HG03045 (cell line): Measurements from ENCODE around the gene ENHO.

ENCODE experiments used
- ATAC-seq: cut with Tn5 transposase; IDR thresholded peaks from one replicate; pipeline ENCODE4 v1.9.1; 2021; ENCODE audit warnings: mild to moderate bottlenecking, moderate library complexity; ENCODE audit not compliant: unreplicated experiment

The ENHO gene

GRCh38 chr9:34555936-34556525 is 33.2 kb upstream of the ENHO start:
- ATAC-seq = no peak

DNA sequence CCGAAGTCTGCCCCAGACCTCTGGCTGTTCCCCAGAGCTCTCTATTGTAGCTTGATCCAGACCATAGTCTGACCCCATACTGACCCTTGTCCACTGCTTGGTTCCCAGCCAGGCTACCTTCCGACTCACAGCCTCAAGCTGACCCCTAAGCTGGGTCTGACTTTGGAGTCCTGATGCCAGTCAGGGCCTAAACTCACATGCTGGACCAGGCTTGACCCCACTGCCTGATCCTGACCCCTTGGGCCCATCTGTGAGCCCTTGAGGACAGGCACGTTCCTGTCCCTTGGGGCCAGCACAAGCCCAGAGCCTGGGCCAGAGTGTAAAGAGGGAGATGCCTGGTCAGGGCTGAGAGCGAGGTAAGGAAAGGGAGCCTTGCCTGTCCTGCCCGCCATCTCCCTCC is 32.7 kb upstream of the ENHO start:
- ATAC-seq = no peak

DNA sequence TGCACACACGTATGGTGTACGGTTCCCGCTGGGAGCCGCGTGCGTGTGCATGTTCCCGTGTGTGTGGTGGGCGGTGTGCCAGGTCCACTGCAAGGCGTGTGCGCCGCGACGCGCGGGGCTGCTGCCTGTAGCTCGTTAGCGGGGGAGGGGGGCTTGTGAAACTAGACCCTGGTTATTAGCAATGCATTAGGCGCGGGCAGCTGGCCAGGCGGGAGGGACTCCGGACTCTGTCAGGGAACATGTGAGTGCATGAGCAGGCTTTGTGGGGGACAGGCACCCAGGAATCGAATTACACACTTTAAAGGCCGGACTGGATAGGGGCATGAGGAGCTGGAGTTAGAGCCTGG is 32.2 kb upstream of the ENHO start:
- ATAC-seq = no peak

DNA sequence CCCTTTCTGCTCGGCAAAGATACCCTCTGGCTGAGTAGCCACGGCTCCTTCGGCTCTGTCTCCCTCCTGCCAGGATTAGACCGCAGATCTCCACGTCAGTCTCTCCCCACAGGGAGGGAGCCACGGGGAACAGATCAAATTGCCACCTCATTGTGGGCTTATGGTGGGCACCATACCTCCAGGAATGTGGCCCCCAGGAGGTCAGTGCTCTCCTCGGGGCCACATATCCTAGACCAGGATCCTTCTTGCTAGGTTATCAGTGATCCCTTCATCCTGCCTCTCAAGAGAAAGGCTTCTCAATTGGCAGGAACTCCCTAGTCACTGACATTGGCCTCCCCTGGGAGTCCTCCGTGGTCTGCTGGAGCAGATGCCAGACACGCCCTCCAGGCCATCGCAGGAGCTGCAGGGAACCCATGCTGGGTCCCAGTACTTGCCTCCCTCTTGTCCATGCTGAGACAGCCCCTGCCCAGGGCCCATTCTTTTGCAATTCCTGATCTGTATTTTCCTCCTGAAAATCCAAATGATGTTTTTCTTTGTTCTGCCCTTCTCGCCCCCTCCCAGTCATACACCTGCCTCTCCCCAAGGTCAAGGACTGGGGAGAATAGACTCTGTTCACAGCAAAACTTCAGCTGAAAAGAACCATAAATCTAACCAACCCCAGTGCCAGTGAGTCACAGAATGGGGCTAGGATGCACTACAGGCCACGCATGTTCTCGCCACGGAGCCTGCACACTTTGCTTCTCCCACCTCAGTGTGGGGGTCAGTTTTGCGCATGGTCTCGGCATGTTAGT is 31.6 kb upstream of the ENHO start:
- ATAC-seq = no peak

GRCh38 chr9:34553511-34554021 is 30.8 kb upstream of the ENHO start:
- no peak for ATAC-seq

DNA sequence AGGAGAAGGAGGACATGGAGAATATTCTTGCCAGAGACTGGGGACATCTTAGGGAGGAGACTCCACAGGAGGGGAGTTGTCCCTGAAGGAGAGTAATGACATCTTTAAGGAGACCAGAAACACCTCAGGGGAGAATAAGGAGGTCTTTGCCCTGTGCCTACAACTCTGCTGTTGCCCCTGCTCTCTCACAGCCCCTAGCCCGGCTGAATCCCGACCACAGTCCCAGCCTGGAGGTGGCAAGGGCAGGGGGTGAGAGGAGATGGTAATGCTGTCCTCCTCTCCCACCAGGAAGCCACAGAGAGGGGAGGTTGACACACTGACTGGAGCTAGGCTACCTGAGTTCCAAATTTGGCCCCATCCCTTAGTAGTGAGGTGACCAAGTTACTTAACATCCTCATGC is 30.2 kb upstream of the ENHO start:
- ATAC-seq = no peak

DNA sequence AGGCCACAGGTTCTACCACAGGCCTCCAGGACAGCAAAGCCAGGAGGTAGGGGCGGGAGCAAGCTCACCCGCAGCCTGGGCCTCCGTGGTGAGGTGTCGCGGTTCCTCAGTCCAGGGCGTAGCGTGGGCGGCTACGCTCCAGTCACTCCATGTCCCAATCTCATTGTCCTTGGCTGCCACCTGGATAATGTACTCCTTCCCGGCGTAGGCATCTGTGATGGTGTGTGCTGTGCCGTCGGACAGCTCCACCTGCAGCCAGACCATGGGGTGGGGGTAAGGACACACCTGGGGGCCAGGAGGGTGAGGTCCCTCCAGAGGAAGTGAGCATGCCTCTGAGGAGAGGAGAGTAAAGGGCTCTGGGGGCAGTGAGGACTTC is 29.8 kb upstream of the ENHO start:
- no peak for ATAC-seq

DNA sequence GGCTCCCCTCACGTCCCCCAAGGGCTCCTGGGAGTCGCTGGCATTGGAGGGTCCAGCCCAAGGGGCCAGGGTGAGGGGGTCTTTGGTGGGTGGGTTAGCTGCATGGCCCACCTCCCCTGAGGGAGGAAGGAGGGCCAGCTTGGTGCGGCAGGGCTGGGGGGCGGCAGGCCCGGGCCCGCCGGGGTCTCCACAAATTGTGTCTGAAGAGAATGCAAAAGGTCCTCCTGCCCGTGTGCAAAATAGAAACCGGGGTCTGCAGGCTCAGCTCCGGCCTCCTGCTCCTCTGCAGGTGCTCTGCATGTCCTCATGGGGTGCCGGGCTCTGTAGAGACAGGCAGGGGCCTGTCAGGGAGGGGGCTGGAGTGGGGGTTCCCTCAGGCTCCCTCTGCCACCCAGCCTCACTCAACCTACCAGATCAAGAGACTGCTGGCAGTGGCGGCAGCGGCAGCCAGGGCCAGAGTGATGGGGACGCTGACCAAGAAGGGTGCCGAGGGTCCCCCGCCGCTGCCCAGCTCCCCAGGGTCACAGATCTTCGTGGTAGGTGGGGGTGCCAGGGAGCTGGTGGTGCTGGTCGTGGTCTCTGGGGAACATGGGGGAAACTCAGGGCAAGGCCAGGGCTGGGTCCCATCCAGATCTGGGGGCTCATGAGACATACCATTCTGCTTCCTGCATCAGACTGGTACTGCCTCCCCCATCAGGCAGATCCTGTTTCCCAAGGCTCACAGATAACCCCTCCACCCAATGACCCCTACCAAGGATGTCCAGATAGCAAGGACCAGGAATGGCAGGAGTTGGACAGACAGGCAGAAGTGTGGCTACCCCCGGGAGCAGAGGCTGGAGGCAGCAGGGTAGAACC is 29.2 kb upstream of the ENHO start:
- ATAC-seq = no peak

GRCh38 chr9:34550681-34551270 is 28.0 kb upstream of the ENHO start:
- ATAC-seq = no peak

- no peak for ATAC-seq
These were observed 27.4 kb upstream of the ENHO start for GRCh38 chr9:34550016-34550680.

GRCh38 chr9:34549407-34549732 is 26.6 kb upstream of the ENHO start:
- ATAC-seq = no peak

DNA sequence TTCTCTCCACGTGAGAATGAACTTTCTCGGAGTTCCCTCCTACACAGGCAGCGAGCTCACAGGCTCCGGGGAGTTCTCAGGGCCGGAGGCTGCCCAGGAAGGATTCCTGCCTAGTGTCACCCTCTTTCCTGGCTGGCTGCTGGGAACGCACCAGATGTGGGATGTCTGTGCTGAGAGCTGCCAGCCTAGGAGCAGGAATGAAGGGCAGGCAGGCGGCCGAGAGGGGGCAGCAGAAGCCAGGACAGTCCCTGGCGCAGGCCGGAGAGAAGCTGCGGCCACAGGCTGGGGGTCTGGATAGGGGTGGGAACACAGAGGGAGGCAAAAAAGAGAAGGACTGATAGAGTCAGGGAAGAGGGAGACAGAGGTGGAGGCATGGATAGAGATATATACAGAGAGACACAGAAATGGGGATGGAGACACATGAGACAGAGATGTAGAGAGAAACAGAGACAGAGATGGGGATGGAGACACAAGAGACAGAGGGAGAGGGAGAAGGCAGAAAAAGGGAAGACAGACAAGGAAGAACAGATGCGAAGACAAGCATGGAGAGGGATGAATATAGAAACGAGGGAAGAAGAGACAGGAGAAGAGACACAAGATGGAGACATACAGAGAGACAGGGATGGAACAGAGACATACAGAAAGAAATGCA is 25.3 kb upstream of the ENHO start:
- no peak for ATAC-seq

GRCh38 chr9:34546834-34547827 is 24.3 kb upstream of the ENHO start:
- ATAC-seq = no peak

DNA sequence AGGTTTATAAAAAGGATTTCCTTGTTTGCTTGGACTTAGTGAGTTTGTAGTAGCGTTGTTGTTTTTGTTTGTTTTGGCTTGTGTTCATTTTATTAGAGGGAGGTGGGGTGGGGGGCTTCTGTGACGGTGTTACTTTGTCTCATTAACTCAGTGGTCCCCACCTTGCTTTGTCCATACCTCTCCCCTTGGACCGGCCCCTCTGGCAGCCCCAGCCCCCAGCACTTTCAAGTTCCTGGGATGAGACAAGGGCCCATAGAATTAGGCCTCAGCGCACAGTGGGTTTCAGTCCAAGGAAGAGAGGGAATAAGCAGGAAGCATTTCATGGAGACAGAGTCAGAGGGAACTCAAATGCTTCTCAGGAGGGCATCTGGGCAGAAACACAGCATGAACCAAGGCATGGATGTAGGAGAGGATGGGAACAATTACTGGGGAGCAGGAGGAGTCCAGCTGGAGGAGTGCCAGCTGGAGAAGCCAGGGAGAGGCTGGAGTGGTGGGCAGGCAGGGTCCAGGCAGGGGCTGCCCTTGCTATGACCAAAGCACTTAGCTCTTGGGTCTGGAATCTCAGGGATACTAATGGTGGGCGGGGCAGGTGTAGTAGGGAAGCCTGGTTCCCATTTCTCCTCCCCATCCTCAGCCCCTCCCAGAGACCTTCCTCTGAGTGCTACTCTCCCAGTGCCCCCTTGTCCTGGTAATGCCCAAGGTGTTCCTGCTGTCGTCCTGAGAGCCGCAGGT is 23.5 kb upstream of the ENHO start:
- no peak for ATAC-seq

GRCh38 chr9:34545497-34545896 is 22.7 kb upstream of the ENHO start:
- no peak for ATAC-seq

- no peak for ATAC-seq
These were observed 21.2 kb upstream of the ENHO start for GRCh38 chr9:34544035-34544434.

GRCh38 chr9:34541540-34541939 is 18.8 kb upstream of the ENHO start:
- ATAC-seq = no peak

DNA sequence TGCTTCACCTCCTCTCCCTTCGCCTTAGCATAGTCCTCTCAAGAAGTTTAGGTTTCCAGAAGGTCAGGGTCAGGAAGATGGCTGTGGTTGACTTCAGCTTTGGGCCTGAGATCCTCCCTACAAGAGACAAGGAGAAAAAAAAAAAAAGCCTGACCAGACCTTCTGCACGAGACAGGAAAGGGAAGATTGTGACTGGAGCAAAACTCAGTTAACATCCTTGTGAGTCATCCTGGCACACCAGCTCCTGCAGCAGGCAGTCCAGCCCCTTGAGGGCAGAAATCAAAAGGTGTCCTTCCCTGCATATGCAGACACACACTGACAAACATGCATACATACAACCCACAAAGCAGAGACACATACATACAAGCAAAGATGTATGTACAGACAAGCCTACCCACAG is 18.0 kb upstream of the ENHO start:
- ATAC-seq = no peak

DNA sequence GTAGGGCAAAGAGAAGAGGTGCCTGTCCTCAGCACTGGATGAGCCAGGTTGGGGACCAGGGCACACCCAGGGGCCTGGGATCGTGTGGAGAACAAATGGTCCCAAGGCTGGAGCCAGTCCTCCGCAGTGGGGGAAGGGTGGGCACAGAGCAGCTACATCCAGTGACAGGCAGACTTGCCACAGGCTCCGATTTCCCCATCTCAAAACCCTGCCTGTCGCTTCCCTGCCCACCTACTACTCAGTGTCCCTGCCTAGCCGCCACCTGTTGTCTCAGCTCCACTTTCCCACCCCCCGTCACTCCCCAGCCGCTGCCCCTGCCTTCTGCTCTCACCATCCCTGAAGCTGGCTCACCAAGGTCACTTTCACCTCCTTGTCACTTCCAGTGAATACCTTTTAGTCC is 13.9 kb upstream of the ENHO start:
- no peak for ATAC-seq
